Esophagus squamous epithelium (tissue), 5 donors: ENCODE measurements around the gene RFX1. TPM values are rescaled to one million over a fixed set of nuclear protein-coding genes. Genes with fewer than 3 reads are reported as not detected.

Experiments
- DNase-seq: peaks from one replicate; lab custom pipeline; 2025; lab: John Stamatoyannopoulos, UW
- H3K27ac ChIP-seq, 4 donors: fragments of 200-600 bp; sonication (generic); one replicate each; pipeline ENCODE4 v1.5.1; 2016 to 2019; ENCODE audit warnings: mild to moderate bottlenecking in 1 of 4
- H3K27me3 ChIP-seq, 4 donors: fragments of 200-600 bp; sonication (generic); 1 replicate in 3 of 4; 2 replicates in 1 of 4; pipeline versions ENCODE4 v1.5.1 to v1.6.0; 2017 to 2021; ENCODE audit warnings: antibody characterized with exemption in 1 of 4
- H3K36me3 ChIP-seq, 3 donors: fragments of 200-600 bp; sonication (generic); one replicate each; pipeline ENCODE4 v1.5.1; 2016 to 2019
- H3K4me1 ChIP-seq, 3 donors: fragments of 200-600 bp; sonication (generic); one replicate each; pipeline ENCODE4 v1.5.1; 2017 to 2019
- H3K4me3 ChIP-seq, 4 donors: fragments of 200-600 bp; sonication (generic); 1 replicate in 3 of 4; 2 replicates in 1 of 4; pipeline ENCODE4 v1.5.1; 2016 to 2019; ENCODE audit warnings: mild to moderate bottlenecking in 2 of 4, moderate library complexity in 1 of 4
- H3K9me3 ChIP-seq, 3 donors: fragments of 200-600 bp; sonication (generic); one replicate each; pipeline ENCODE4 v1.5.1; 2016 to 2019
- CTCF ChIP-seq, 6 experiments: fragments of 450-650 bp in 4 of 6; fragments of 200-600 bp in 2 of 6; sonication (generic) in 2 of 6; IDR thresholded peaks; one replicate each; pipeline ENCODE4 v1.5.1; 2016 to 2019; ENCODE audit warnings: antibody characterized with exemption in 6 of 6, mild to moderate bottlenecking in 4 of 6, moderate library complexity in 4 of 6
- POLR2A ChIP-seq, 4 donors: fragments of 450-650 bp; IDR thresholded peaks; one replicate each; pipeline ENCODE4 v1.6.1; 2017; ENCODE audit warnings: antibody characterized with exemption in 4 of 4, mild to moderate bottlenecking in 4 of 4, moderate library complexity in 3 of 4
- WGBS, 2 donors: methylation state at CpG; one replicate each; pipeline ENCODE4 v1.1.5; 2018; 5-methylcytosine and 5-hydroxymethylcytosine counted together
- intact Hi-C: fragments of 100-400 bp; cut with DNase I; formaldehyde crosslinking; loops from one replicate; pipeline ENCODE4 v1.15.0; 2022
- total RNA-seq, 4 donors: library from RNA; depleted of rRNA; stranded (reverse); fragments of >200 nt; gene quantifications; one replicate each; pipeline ENCODE4 v1.1.0, GENCODE V29; 2016
- donor health status: DM: yes; HTN: yes; CAD: no.

RFX1 gene
- total RNA-seq, 4 donors from 2014 or later, result 1.8 to 7.5 (median 3.9) TPM

- Histone ChIP-seq H3K9me3 (no peaks in the 10 kb centered on the region), H3K27ac (peak overlapping the region; percentile 94 to 100 (median 98)), H3K36me3 (peaks cover 0 to 5% (median 0%) of the 10 kb centered on the region in 3 donors), H3K27me3 (no peaks in the 10 kb centered on the region), H3K4me1 (peaks cover 23 to 72% (median 30%) of the 10 kb centered on the region in 3 donors), H3K4me3 (peak overlapping the region in 3 of 4 donors; percentile 62 to 97 (median 79))
- no peak for TF ChIP-seq POLR2A (IDR thresholded peaks at IDR 0.05)
- TF ChIP-seq CTCF (IDR thresholded peaks at IDR 0.05), result no peak
- 11 to 19% methylated on average over 9 to 14 of the region's 14 CpGs for WGBS, 2 donors
- intact Hi-C loops, result loop anchor here (10.0 kb wide), 1 partner anchor 840 kb away; no protein-coding TSS in a partner anchor
- DNase-seq, result no peak
These were observed 1.3 kb downstream of the RFX1 start for GRCh38 chr19:14004619-14005348.

- Histone ChIP-seq H3K36me3 (peaks cover 0 to 17% (median 0%) of the 10 kb centered on the region in 3 donors), H3K4me1 (peaks cover 23 to 66% (median 30%) of the 10 kb centered on the region in 3 donors), H3K27me3 (no peaks in the 10 kb centered on the region), H3K27ac (peak overlapping the region; percentile 52 to 100 (median 96)), H3K9me3 (peaks cover 0 to 11% (median 6%) of the 10 kb centered on the region in 3 donors), H3K4me3 (no peak overlapping the region)
- WGBS, 2 donors, result 23 to 36% methylated on average over 9 to 10 of the region's 10 CpGs
- intact Hi-C loops, result loop anchor here (10.0 kb wide), 1 partner anchor 839 kb away; no protein-coding TSS in a partner anchor
- no peak for DNase-seq
- TF ChIP-seq POLR2A (IDR thresholded peaks at IDR 0.05) (no peak), CTCF (IDR thresholded peaks at IDR 0.05) (no peak)
These were observed 2.7 kb downstream of the RFX1 start for GRCh38 chr19:14003251-14004055.

GRCh38 chr19:14002571-14003250 lies 3.4 kb downstream of the RFX1 start:
- WGBS, 2 donors, result 47 to 50% methylated on average over 9 to 11 of the region's 13 CpGs
- no peak for DNase-seq
- TF ChIP-seq CTCF (IDR thresholded peaks at IDR 0.05), result no peak
- no peak for TF ChIP-seq POLR2A (IDR thresholded peaks at IDR 0.05)

GRCh38 chr19:14000691-14001375 lies 5.3 kb downstream of the RFX1 start:
- Histone ChIP-seq H3K27ac (peak overlapping the region in 2 of 4 donors; percentile 0 to 8), H3K36me3 (peaks cover 0 to 34% (median 0%) of the 10 kb centered on the region in 3 donors), H3K27me3 (no peaks in the 10 kb centered on the region), H3K9me3 (peaks cover 0 to 11% (median 6%) of the 10 kb centered on the region in 3 donors), H3K4me3 (no peak overlapping the region), H3K4me1 (peaks cover 28 to 64% (median 30%) of the 10 kb centered on the region in 3 donors)
- no peak for DNase-seq
- TF ChIP-seq CTCF (IDR thresholded peaks at IDR 0.05) (no peak), POLR2A (IDR thresholded peaks at IDR 0.05) (no peak)
- WGBS, 2 donors, result 47 to 58% methylated on average over 11 to 13 of the region's 13 CpGs
- intact Hi-C loops, result loop anchor here (10.0 kb wide), 1 partner anchor 836 kb away; no protein-coding TSS in a partner anchor

More at GRCh38 chr19:14002571-14003250, 3.4 kb downstream of the RFX1 start:
- H3K27ac ChIP-seq, result peak overlapping the region; percentile 52 to 100 (median 96)
- peaks cover 23 to 66% (median 30%) of the 10 kb centered on the region in 3 donors for H3K4me1 ChIP-seq
- H3K27me3 ChIP-seq, result no peaks in the 10 kb centered on the region
- H3K9me3 ChIP-seq, result peaks cover 0 to 11% (median 6%) of the 10 kb centered on the region in 3 donors
- peaks cover 0 to 25% (median 0%) of the 10 kb centered on the region in 3 donors for H3K36me3 ChIP-seq
- H3K4me3 ChIP-seq, result no peak overlapping the region
- intact Hi-C loops, result loop anchor here (10.0 kb wide), 1 partner anchor 838 kb away; no protein-coding TSS in a partner anchor
